H9 (cell line): ENCODE measurements around the gene SLX4IP. TPM values are rescaled to one million over a fixed set of nuclear protein-coding genes. Genes with fewer than 3 reads are reported as not detected.
A peak's percentile ranks its signal among the peaks of the same experiment; 100 is the strongest.

Experiments
- DNase-seq: peaks from one replicate; pipeline ENCODE4 v3.0.0-alpha.2; 2017
- H2AFZ ChIP-seq: one replicate; pipeline ENCODE4 v1.6.1; 2013; ENCODE audit warnings: mild to moderate bottlenecking, low read length, control low read depth, moderate library complexity
- H2AK5ac ChIP-seq: 2 replicates; pipeline ENCODE4 v1.6.1; 2013; ENCODE audit warnings: low read length, control low read depth, mixed read lengths; ENCODE audit not compliant: insufficient read length
- H2BK120ac ChIP-seq: one replicate; pipeline ENCODE4 v1.6.1; 2013; ENCODE audit warnings: low read depth, mild to moderate bottlenecking, low read length, control low read depth, inconsistent platforms; ENCODE audit not compliant: poor library complexity, severe bottlenecking
- H2BK12ac ChIP-seq: 2 replicates; pipeline ENCODE4 v1.6.1; 2013; ENCODE audit warnings: low read length, control low read depth, mixed read lengths, low read depth; ENCODE audit not compliant: insufficient read length
- H2BK15ac ChIP-seq: 2 replicates; pipeline ENCODE4 v1.6.1; 2013; ENCODE audit warnings: low read depth, low read length, control low read depth
- H2BK20ac ChIP-seq: one replicate; pipeline ENCODE4 v1.6.1; 2013; ENCODE audit warnings: low read depth, mild to moderate bottlenecking, low read length, control low read depth, inconsistent platforms; ENCODE audit not compliant: poor library complexity, severe bottlenecking
- H2BK5ac ChIP-seq: 2 replicates; pipeline ENCODE4 v1.6.1; 2013; ENCODE audit warnings: low read length, control low read depth, mixed read lengths; ENCODE audit not compliant: insufficient read length
- H3K14ac ChIP-seq: 2 replicates; pipeline ENCODE4 v1.6.1; 2013; ENCODE audit warnings: low read length, control low read depth; ENCODE audit not compliant: insufficient read depth
- H3K18ac ChIP-seq: 2 replicates; pipeline ENCODE4 v1.6.1; 2013; ENCODE audit warnings: low read depth, mild to moderate bottlenecking, mixed read lengths, low read length, control low read depth; ENCODE audit not compliant: insufficient read length
- H3K23ac ChIP-seq: 2 replicates; pipeline ENCODE4 v1.6.1; 2013; ENCODE audit warnings: low read length, control low read depth, mixed read lengths, low read depth; ENCODE audit not compliant: insufficient read length
- H3K23me2 ChIP-seq: 2 replicates; pipeline ENCODE4 v1.6.1; 2013; ENCODE audit warnings: low read depth, mild to moderate bottlenecking, mixed read lengths, low read length, control low read depth; ENCODE audit not compliant: insufficient read length, poor library complexity, severe bottlenecking
- H3K27ac ChIP-seq: 2 replicates; pipeline ENCODE4 v1.5.1; 2013; ENCODE audit warnings: low read length, control low read depth, mixed read lengths, low read depth; ENCODE audit not compliant: insufficient read length
- H3K27me3 ChIP-seq: 2 replicates; pipeline ENCODE4 v1.6.1; 2013; ENCODE audit warnings: low read length, control low read depth, inconsistent platforms; ENCODE audit not compliant: insufficient read depth
- H3K4ac ChIP-seq: 2 replicates; pipeline ENCODE4 v1.6.1; 2013; ENCODE audit warnings: low read depth, mild to moderate bottlenecking, control low read depth, inconsistent platforms, low read length, moderate library complexity
- H3K4me1 ChIP-seq: 2 replicates; pipeline ENCODE4 v1.6.1; 2013; ENCODE audit warnings: low read length, control low read depth, inconsistent platforms; ENCODE audit not compliant: insufficient read depth
- H3K4me2 ChIP-seq: 2 replicates; pipeline ENCODE4 v1.6.1; 2013; ENCODE audit warnings: low read length, control low read depth, mixed read lengths; ENCODE audit not compliant: insufficient read length, insufficient read depth
- H3K56ac ChIP-seq: 2 replicates; pipeline ENCODE4 v1.6.1; 2013; ENCODE audit warnings: low read depth, mild to moderate bottlenecking, mixed read lengths, low read length, control low read depth; ENCODE audit not compliant: insufficient read length
- H3K79me1 ChIP-seq: 2 replicates; pipeline ENCODE4 v1.6.1; 2013; ENCODE audit warnings: low read depth, mild to moderate bottlenecking, moderate library complexity, low read length, control low read depth, inconsistent platforms; ENCODE audit not compliant: insufficient read depth, poor library complexity, severe bottlenecking
- H3K79me2 ChIP-seq: 2 replicates; pipeline ENCODE4 v1.6.1; 2013; ENCODE audit warnings: low read length, control low read depth, inconsistent platforms; ENCODE audit not compliant: insufficient read depth
- H3K9ac ChIP-seq: 2 replicates; pipeline ENCODE4 v1.6.1; 2013; ENCODE audit warnings: low read length, control low read depth, mixed read lengths; ENCODE audit not compliant: insufficient read length; ENCODE audit errors: extremely low read depth
- H3K9me3 ChIP-seq: one replicate; pipeline ENCODE4 v1.6.1; 2013; ENCODE audit warnings: low read depth, low read length, inconsistent platforms; ENCODE audit not compliant: control insufficient read depth
- H3T11ph ChIP-seq: one replicate; pipeline ENCODE4 v1.6.1; 2013; ENCODE audit warnings: mild to moderate bottlenecking, low read length, control low read depth, inconsistent platforms
- H4K20me1 ChIP-seq: one replicate; pipeline ENCODE4 v1.6.1; 2013; ENCODE audit not compliant: control insufficient read depth, insufficient read length, insufficient read depth
- H4K5ac ChIP-seq: 2 replicates; pipeline ENCODE4 v1.6.1; 2013; ENCODE audit warnings: low read depth, mild to moderate bottlenecking, mixed read lengths, low read length, control low read depth; ENCODE audit not compliant: insufficient read length
- H4K8ac ChIP-seq: replicated peaks from 2 replicates; pipeline ENCODE4 v1.6.1; 2013; ENCODE audit warnings: low read length, control low read depth, mixed read lengths, low read depth; ENCODE audit not compliant: insufficient read length
- H4K91ac ChIP-seq: 2 replicates; pipeline ENCODE4 v1.6.1; 2013; ENCODE audit warnings: low read depth, mild to moderate bottlenecking, moderate library complexity, mixed read lengths, low read length, control low read depth; ENCODE audit not compliant: insufficient read length
- H3K27ac Mint-ChIP-seq, 3 experiments: 2 replicates in 2 of 3; 3 replicates in 1 of 3; pipeline ENCODE4 v1.8.0; 2020 to 2021; ENCODE audit warnings: mixed read lengths in 3 of 3, mild to moderate bottlenecking in 1 of 3, moderate library complexity in 1 of 3
- H3K27me3 Mint-ChIP-seq: 2 replicates; pipeline ENCODE4 v1.8.0; 2021; ENCODE audit warnings: low read depth, mild to moderate bottlenecking, moderate library complexity, mixed read lengths
- H3K36me3 Mint-ChIP-seq, 3 experiments: 2 replicates in 2 of 3; 3 replicates in 1 of 3; pipeline ENCODE4 v1.8.0; 2020 to 2021; ENCODE audit warnings: low read depth in 3 of 3, mixed read lengths in 3 of 3; ENCODE audit not compliant: insufficient read depth in 1 of 3
- H3K4me1 Mint-ChIP-seq, 2 experiments: 2 replicates each; pipeline ENCODE4 v1.8.0; 2020; ENCODE audit warnings: mixed read lengths in 2 of 2
- H3K4me3 Mint-ChIP-seq, 2 experiments: 2 replicates in 1 of 2; 3 replicates in 1 of 2; pipeline ENCODE4 v1.8.0; 2020 to 2021; ENCODE audit warnings: mild to moderate bottlenecking in 2 of 2, mixed read lengths in 2 of 2, moderate library complexity in 1 of 2
- H3K9me3 Mint-ChIP-seq, 2 experiments: 2 replicates in 1 of 2; 3 replicates in 1 of 2; pipeline ENCODE4 v1.8.0; 2020; ENCODE audit warnings: mild to moderate bottlenecking in 2 of 2, mixed read lengths in 2 of 2, moderate library complexity in 1 of 2
- WGBS: extraction: QIAGEN DNeasy Blood & Tissue Kit; methylation state at CpG from one replicate; pipeline ENCODE4 v1.1.7; 2013; ENCODE audit warnings: missing lambda C conversion rate, low lambda C conversion rate, mixed read lengths; ENCODE audit not compliant: insufficient read length; ENCODE audit errors: extremely low coverage; 5-methylcytosine and 5-hydroxymethylcytosine counted together
- total RNA-seq: library from RNA; stranded (reverse); gene quantifications from 2 replicates; pipeline ENCODE4 v1.2.1, GENCODE V29; 2021
- TF ChIP-seq, protein P1 (sequence below): fragments of 200-600 bp; sonication (generic); conservative IDR thresholded peaks from 3 replicates; pipeline ENCODE4 v1.8.0; 2021; ENCODE audit warnings: antibody characterized with exemption, mild to moderate bottlenecking

The SLX4IP gene
- total RNA-seq, 1 experiment from 2014 or later: 7.9 TPM

DNA sequence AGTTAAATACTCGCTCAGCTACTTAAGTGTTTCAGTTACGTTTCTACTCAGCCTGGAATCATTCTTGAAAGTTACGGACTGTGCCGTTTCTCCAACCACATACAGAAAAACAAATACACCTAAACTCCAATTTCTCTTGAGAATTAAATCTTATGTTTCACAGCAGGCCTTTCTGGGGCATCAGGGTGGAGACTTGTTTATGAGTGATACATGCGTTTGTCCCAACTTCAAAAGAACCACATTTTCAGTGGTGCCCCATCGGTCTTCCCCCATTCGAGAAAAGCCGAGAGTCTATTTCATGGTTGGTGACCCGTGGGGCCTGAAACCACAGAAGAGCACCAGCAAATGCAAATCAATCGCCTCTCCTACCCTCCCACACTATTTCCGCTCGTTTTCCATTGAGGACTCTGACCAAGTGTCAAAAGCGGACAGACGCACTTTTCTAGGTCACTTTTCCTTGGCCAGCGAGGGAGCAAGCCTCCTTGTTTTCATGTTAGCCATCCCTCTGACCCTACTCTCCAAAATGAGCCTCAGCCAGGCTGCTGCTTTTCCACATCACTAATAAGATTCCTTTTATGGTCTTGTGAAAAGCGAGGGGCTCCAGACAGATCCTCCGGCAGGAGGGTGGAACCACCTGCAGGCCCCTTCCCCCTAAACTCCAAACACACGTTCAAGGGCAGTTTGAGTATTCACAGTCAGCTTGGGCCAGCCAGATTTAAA, 235.6 kb downstream of the SLX4IP start:
- H3K36me3 Mint-ChIP-seq: peaks cover 12 to 43% (median 15%) of the 10 kb centered on the region in 3 experiments
- H3K79me1 ChIP-seq: no peaks in the 10 kb centered on the region

More for the DNA sequence above, 235.6 kb downstream of the SLX4IP start:
- Histone ChIP-seq H2BK15ac (no peak overlapping the region), H2AK5ac (no peak overlapping the region), H3K23me2 (peaks cover 23% of the 10 kb centered on the region), H4K5ac (no peak overlapping the region), H3K27ac (no peak overlapping the region), H3K4me1 (peaks cover 18% of the 10 kb centered on the region), H2BK120ac (no peak overlapping the region), H4K8ac (no peak overlapping the region), H3K9me3 (no peaks in the 10 kb centered on the region), H3K18ac (no peak overlapping the region), H3T11ph (no peak overlapping the region), H2BK5ac (no peak overlapping the region), H3K4ac (no peak overlapping the region), H4K91ac (no peak overlapping the region), H2AFZ (no peak overlapping the region), H3K23ac (no peak overlapping the region), H3K56ac (no peak overlapping the region), H3K9ac (no peak overlapping the region), H3K27me3 (no peaks in the 10 kb centered on the region), H2BK12ac (no peak overlapping the region), H4K20me1 (no peaks in the 10 kb centered on the region), H2BK20ac (no peak overlapping the region), H3K14ac (no peak overlapping the region), H3K79me2 (peaks cover 8% of the 10 kb centered on the region; the same call in 1 of the 2 replicates), H3K4me2 (peak overlapping the region; percentile 74)
- Mint-ChIP-seq H3K4me1 (peaks cover 62 to 67% of the 10 kb centered on the region in 2 experiments), H3K27ac (peak overlapping the region in 1 of 3 experiments; percentile 16; a peak in 1 of 7 replicates), H3K4me3 (peak overlapping the region; percentile 85 to 93), H3K9me3 (no peaks in the 10 kb centered on the region; a peak in 1 of 5 replicates), H3K27me3 (no peaks in the 10 kb centered on the region; the same call in 1 of the 2 replicates)
- TF ChIP-seq, protein P1, sequence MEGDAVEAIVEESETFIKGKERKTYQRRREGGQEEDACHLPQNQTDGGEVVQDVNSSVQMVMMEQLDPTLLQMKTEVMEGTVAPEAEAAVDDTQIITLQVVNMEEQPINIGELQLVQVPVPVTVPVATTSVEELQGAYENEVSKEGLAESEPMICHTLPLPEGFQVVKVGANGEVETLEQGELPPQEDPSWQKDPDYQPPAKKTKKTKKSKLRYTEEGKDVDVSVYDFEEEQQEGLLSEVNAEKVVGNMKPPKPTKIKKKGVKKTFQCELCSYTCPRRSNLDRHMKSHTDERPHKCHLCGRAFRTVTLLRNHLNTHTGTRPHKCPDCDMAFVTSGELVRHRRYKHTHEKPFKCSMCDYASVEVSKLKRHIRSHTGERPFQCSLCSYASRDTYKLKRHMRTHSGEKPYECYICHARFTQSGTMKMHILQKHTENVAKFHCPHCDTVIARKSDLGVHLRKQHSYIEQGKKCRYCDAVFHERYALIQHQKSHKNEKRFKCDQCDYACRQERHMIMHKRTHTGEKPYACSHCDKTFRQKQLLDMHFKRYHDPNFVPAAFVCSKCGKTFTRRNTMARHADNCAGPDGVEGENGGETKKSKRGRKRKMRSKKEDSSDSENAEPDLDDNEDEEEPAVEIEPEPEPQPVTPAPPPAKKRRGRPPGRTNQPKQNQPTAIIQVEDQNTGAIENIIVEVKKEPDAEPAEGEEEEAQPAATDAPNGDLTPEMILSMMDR: no peak
- DNase-seq: no peak
- WGBS: no CpG with 5 or more reads among the region's 18 CpGs
